CD8-positive, alpha-beta memory T cell (primary cell): ENCODE measurements around the gene PEAR1. TPM values are rescaled to one million over a fixed set of nuclear protein-coding genes. Genes with fewer than 3 reads are reported as not detected.

ENCODE experiments used
- CTCF ChIA-PET: fragments of 350-600 bp; sonication (Branson Sonifier 250); formaldehyde crosslinking; loops from one replicate; lab custom pipeline; 2021; ENCODE audit warnings: antibody characterized with exemption; lab: Charles Lee
- POLR2A ChIA-PET: fragments of 350-600 bp; sonication (Branson Sonifier 250); formaldehyde crosslinking; loops from one replicate; lab custom pipeline; 2021; ENCODE audit warnings: antibody characterized with exemption; lab: Charles Lee
- DNase-seq, 5 donors: peaks; one replicate each; pipeline versions ENCODE4 v3.0.0 to v3.0.0-alpha.2; 2020 to 2022; ENCODE audit warnings: mixed read lengths in 1 of 5
- H3K27ac ChIP-seq: one replicate; pipeline ENCODE4 v1.7.0; 2013; ENCODE audit warnings: low read depth, mild to moderate bottlenecking, low read length, moderate library complexity
- H3K27me3 ChIP-seq: 2 replicates; pipeline ENCODE4 v1.7.0; 2013; ENCODE audit warnings: low read length, mild to moderate bottlenecking; ENCODE audit not compliant: insufficient read depth, poor library complexity, severe bottlenecking
- H3K36me3 ChIP-seq: 2 replicates; pipeline ENCODE4 v1.7.0; 2013; ENCODE audit warnings: mild to moderate bottlenecking, low read length, moderate library complexity; ENCODE audit not compliant: insufficient read depth
- H3K4me1 ChIP-seq: 2 replicates; pipeline ENCODE4 v1.7.0; 2013; ENCODE audit warnings: mild to moderate bottlenecking, low read length, moderate library complexity; ENCODE audit not compliant: insufficient read depth
- H3K4me3 ChIP-seq: 2 replicates; pipeline ENCODE4 v1.7.0; 2013; ENCODE audit warnings: mild to moderate bottlenecking, low read length
- H3K9me3 ChIP-seq: 2 replicates; pipeline ENCODE4 v1.7.0; 2013; ENCODE audit warnings: mild to moderate bottlenecking, low read length
- H3K27ac Mint-ChIP-seq, 8 donors: one replicate each; pipeline ENCODE4 v1.8.0; 2020 to 2021; ENCODE audit warnings: mixed read lengths in 8 of 8, mild to moderate bottlenecking in 6 of 8, inconsistent platforms in 3 of 8, moderate library complexity in 3 of 8
- H3K27me3 Mint-ChIP-seq, 2 donors: one replicate each; pipeline ENCODE4 v1.8.0; 2020 to 2021; ENCODE audit warnings: mixed read lengths in 2 of 2, mild to moderate bottlenecking in 1 of 2, moderate library complexity in 1 of 2
- H3K36me3 Mint-ChIP-seq, 3 donors: one replicate each; pipeline ENCODE4 v1.8.0; 2020 to 2021; ENCODE audit warnings: mixed read lengths in 3 of 3, inconsistent platforms in 1 of 3, mild to moderate bottlenecking in 1 of 3
- H3K4me1 Mint-ChIP-seq, 3 donors: one replicate each; pipeline ENCODE4 v1.8.0; 2020 to 2021; ENCODE audit warnings: mixed read lengths in 3 of 3, inconsistent platforms in 1 of 3, mild to moderate bottlenecking in 1 of 3
- H3K4me3 Mint-ChIP-seq, 7 donors: one replicate each; pipeline ENCODE4 v1.8.0; 2020 to 2021; ENCODE audit warnings: mixed read lengths in 7 of 7, mild to moderate bottlenecking in 6 of 7, moderate library complexity in 4 of 7, inconsistent platforms in 2 of 7
- H3K9me3 Mint-ChIP-seq, 5 donors: one replicate each; pipeline ENCODE4 v1.8.0; 2020 to 2022; ENCODE audit warnings: mixed read lengths in 5 of 5, mild to moderate bottlenecking in 3 of 5, moderate library complexity in 2 of 5, inconsistent platforms in 1 of 5
- polyA plus RNA-seq: library from polyadenylated mRNA; unstranded; fragments of 300-500 nt; fragmentation: Illumina TruSeq; gene quantifications from one replicate; pipeline ENCODE4 v1.2.3, GENCODE V29; 2021
- total RNA-seq, 2 experiments: library from RNA; stranded (reverse); gene quantifications; one replicate each; pipeline ENCODE4 v1.2.3, GENCODE V29; 2021

The PEAR1 gene
- total and polyA plus RNA-seq, 3 experiments from 2014 or later, result not detected

DNA sequence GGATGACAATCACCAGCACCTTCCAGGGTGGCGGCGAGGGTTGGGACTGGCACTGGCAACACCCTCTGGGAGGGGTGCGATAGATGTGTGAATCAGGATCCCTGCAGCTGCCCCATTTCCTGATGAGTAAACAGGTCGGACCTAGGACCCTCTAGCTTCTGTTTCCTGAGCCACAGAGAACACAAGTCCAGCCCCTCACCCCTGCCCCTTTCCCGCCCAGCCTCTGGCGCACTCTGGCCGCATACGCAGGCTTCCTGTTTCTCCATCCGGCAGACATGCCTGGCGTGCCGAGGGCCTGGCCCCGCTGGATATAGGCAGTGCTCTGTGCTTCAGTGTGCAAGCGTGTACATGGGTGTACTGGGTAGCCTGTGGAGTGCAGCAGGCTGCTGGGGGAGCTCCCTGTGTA lies 4.6 kb downstream of the PEAR1 start:
- Histone ChIP-seq H3K27ac (no peak overlapping the region), H3K4me1 (peaks cover 7% of the 10 kb centered on the region), H3K36me3 (no peaks in the 10 kb centered on the region), H3K27me3 (peaks cover 2% of the 10 kb centered on the region), H3K4me3 (no peak overlapping the region), H3K9me3 (no peaks in the 10 kb centered on the region)
- POLR2A ChIA-PET, result no interaction called here
- CTCF ChIA-PET, result interaction anchor here (0.7 kb wide), 1 partner anchor 30 kb away, joined by 3 read pairs; no protein-coding TSS in a partner anchor
- Mint-ChIP-seq H3K4me1 (peaks cover 0 to 12% (median 3%) of the 10 kb centered on the region in 3 donors), H3K27me3 (peaks cover 33 to 62% of the 10 kb centered on the region in 2 donors), H3K9me3 (no peaks in the 10 kb centered on the region), H3K27ac (no peak overlapping the region), H3K4me3 (no peak overlapping the region), H3K36me3 (peaks cover 0 to 3% (median 2%) of the 10 kb centered on the region in 3 donors)
- DNase-seq, result no peak

DNA sequence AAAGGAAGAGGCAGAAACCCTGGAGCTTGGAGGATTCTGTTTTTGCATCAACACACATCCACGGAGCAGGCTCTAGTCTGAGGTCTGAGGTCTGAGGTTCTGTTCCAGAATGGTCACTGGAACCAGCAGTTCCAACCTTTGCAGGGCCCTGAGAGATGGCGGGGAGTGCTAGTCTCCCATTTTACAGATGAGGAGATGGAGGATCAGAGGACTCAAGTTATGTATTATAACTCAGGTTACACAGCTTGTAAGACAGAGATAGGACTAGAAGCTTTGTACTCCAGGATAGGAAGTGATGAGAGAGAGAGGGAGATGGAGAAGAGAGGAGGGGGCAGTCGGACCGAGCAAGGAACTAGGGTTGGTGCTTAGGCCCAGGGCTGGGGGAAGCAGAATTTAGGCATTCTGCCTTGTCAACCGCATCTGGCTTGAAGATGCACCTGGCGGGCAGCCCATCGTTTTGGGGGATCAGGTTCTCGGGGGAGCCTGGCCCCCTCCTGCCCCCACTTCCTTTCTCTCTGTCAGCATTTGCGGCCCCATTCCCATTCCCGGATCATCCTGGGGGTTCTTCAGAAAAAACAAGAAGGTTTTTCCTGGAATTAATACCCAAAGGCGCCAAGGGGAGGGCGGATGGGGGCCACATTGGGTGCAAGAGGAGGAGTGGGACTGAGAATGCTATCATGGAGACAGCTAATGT lies 5.6 kb downstream of the PEAR1 start:
- Histone ChIP-seq H3K27me3 (no peaks in the 10 kb centered on the region), H3K4me1 (peaks cover 5% of the 10 kb centered on the region), H3K9me3 (no peaks in the 10 kb centered on the region), H3K36me3 (no peaks in the 10 kb centered on the region), H3K27ac (no peak overlapping the region), H3K4me3 (no peak overlapping the region)
- H3K4me3 Mint-ChIP-seq, result no peak overlapping the region
- peaks cover 28 to 60% of the 10 kb centered on the region in 2 donors for H3K27me3 Mint-ChIP-seq
- H3K9me3 Mint-ChIP-seq, result no peaks in the 10 kb centered on the region
- H3K4me1 Mint-ChIP-seq, result peaks cover 0 to 7% (median 0%) of the 10 kb centered on the region in 3 donors
- no peak overlapping the region for H3K27ac Mint-ChIP-seq
- CTCF ChIA-PET, result interaction anchor here (1.3 kb wide), 1 partner anchor 209 kb away, joined by 3 read pairs; no protein-coding TSS in a partner anchor
- H3K36me3 Mint-ChIP-seq, result peaks cover 0 to 3% (median 2%) of the 10 kb centered on the region in 3 donors
- DNase-seq, result no peak
- POLR2A ChIA-PET, result no interaction called here

DNA sequence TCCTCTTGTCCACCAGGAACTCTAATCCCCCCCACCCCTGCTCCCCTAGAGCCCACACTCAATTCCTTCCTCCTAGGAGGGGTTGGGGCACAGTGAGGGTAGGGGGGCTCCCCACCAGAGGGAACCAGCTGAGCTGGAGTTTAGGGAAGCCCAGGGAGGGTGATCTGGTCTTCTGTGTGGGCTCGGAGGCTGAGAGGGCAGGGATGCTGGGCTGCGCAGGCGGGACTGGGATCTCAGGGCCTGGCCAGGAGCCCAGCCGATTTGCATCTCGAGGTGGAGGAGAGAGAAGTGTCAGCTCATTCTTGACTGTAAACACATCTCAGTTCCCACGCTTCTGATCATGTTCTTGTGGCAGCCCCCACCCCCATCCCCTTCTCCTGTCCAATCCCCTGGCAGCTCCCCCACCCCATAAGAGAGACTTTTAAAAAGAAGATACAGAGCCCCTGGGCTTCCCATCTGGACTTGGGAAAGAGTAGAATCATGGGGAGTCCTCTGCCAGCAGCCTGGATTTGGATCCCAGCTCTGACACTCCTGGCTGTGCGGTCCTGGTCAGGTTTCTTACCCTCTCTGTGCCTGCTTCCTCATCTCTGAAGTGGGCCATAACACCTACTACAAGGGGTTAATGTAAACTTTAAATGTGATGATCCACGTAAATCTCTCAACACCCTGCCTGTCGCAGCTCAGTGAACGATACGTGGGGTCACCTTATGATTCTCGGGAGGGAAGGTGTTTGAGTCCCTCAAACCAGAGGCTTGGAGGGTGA lies 6.6 kb downstream of the PEAR1 start:
- Histone ChIP-seq H3K27me3 (no peaks in the 10 kb centered on the region), H3K36me3 (no peaks in the 10 kb centered on the region), H3K4me3 (no peak overlapping the region), H3K27ac (no peak overlapping the region), H3K4me1 (peaks cover 5% of the 10 kb centered on the region), H3K9me3 (no peaks in the 10 kb centered on the region)
- peaks cover 0 to 3% (median 2%) of the 10 kb centered on the region in 3 donors for H3K36me3 Mint-ChIP-seq
- DNase-seq, result no peak
- no peak overlapping the region for H3K4me3 Mint-ChIP-seq
- H3K9me3 Mint-ChIP-seq, result no peaks in the 10 kb centered on the region
- peaks cover 0 to 6% (median 0%) of the 10 kb centered on the region in 3 donors for H3K4me1 Mint-ChIP-seq
- peaks cover 23 to 50% of the 10 kb centered on the region in 2 donors for H3K27me3 Mint-ChIP-seq
- H3K27ac Mint-ChIP-seq, result no peak overlapping the region
- CTCF ChIA-PET, result interaction anchor here (1.3 kb wide), 1 partner anchor 210 kb away, joined by 3 read pairs; no protein-coding TSS in a partner anchor
- POLR2A ChIA-PET, result no interaction called here

DNA sequence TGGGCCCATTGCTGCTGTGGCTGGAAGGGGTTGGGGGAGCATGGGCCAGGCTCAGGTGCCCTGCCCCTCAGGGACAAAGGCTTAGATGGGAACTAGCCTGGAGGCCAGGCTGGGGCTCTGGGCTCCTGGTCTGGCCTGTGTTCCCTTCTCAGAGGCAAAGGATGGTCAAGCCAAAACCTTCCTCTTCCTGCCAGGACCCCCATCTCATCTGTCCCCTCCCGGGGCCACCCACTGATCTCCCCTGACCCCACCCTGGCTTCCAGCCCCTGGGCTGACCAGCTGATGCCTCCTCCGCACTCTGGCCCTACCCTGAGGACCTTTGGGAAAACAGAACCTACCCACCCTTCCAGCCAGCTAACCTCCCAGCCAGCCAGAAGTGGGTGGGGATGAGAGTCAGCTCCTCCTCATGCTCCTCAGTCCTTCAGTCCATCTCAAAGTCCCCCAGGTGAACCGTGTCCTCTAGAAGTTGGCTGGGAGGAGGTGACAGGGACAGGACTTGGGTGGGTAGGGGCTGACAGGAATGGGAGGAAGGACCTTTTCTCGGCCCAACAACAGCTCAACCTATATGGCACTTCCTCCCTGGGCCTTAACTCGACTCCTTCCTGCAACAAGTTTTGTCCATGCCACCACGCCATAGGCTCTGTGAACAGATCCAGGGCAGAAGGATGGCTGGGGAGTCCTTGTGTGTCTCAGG lies 7.5 kb downstream of the PEAR1 start:
- H3K27ac ChIP-seq, result no peak overlapping the region
- Mint-ChIP-seq H3K9me3 (no peaks in the 10 kb centered on the region), H3K27me3 (peaks cover 22 to 48% of the 10 kb centered on the region in 2 donors), H3K36me3 (peaks cover 0 to 2% (median 0%) of the 10 kb centered on the region in 3 donors), H3K27ac (no peak overlapping the region), H3K4me1 (peaks cover 0 to 6% (median 0%) of the 10 kb centered on the region in 3 donors), H3K4me3 (no peak overlapping the region)
- H3K27me3 ChIP-seq, result no peaks in the 10 kb centered on the region
- DNase-seq, result no peak
- no peaks in the 10 kb centered on the region for H3K36me3 ChIP-seq
- CTCF ChIA-PET, result interaction anchor here (0.8 kb wide), 1 partner anchor 9 kb away, joined by 3 read pairs; no protein-coding TSS in a partner anchor
- POLR2A ChIA-PET, result no interaction called here
- no peaks in the 10 kb centered on the region for H3K9me3 ChIP-seq
- no peak overlapping the region for H3K4me3 ChIP-seq
- H3K4me1 ChIP-seq, result peaks cover 5% of the 10 kb centered on the region

DNA sequence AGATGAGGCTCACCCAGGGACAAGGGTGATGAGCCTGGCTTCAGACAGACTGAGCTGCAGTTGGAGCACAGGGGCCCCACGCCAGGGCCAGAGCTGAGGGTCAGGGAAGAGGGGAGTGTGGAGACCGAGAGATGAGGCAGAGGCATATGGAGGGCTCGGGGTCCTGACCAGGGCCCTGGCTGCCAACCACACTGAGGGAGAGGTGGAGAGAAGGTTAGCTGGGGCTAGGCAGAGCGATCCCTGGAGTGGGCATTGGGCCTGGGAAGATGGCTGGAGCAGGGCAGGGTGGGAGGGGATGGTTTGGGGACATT lies 8.0 kb downstream of the PEAR1 start:
- H3K36me3 Mint-ChIP-seq, result peaks cover 0 to 2% (median 0%) of the 10 kb centered on the region in 3 donors
- H3K27ac Mint-ChIP-seq, result no peak overlapping the region
- ChIA-PET POLR2A (no interaction called here), CTCF (interaction anchor here (0.8 kb wide), 1 partner anchor 9 kb away, joined by 3 read pairs; no protein-coding TSS in a partner anchor)
- Histone ChIP-seq H3K27ac (no peak overlapping the region), H3K4me1 (peaks cover 5% of the 10 kb centered on the region), H3K9me3 (no peaks in the 10 kb centered on the region), H3K36me3 (no peaks in the 10 kb centered on the region), H3K4me3 (no peak overlapping the region), H3K27me3 (no peaks in the 10 kb centered on the region)
- no peak for DNase-seq
- peaks cover 0 to 6% (median 0%) of the 10 kb centered on the region in 3 donors for H3K4me1 Mint-ChIP-seq
- H3K4me3 Mint-ChIP-seq, result no peak overlapping the region
- peaks cover 21 to 47% of the 10 kb centered on the region in 2 donors for H3K27me3 Mint-ChIP-seq
- no peaks in the 10 kb centered on the region for H3K9me3 Mint-ChIP-seq

DNA sequence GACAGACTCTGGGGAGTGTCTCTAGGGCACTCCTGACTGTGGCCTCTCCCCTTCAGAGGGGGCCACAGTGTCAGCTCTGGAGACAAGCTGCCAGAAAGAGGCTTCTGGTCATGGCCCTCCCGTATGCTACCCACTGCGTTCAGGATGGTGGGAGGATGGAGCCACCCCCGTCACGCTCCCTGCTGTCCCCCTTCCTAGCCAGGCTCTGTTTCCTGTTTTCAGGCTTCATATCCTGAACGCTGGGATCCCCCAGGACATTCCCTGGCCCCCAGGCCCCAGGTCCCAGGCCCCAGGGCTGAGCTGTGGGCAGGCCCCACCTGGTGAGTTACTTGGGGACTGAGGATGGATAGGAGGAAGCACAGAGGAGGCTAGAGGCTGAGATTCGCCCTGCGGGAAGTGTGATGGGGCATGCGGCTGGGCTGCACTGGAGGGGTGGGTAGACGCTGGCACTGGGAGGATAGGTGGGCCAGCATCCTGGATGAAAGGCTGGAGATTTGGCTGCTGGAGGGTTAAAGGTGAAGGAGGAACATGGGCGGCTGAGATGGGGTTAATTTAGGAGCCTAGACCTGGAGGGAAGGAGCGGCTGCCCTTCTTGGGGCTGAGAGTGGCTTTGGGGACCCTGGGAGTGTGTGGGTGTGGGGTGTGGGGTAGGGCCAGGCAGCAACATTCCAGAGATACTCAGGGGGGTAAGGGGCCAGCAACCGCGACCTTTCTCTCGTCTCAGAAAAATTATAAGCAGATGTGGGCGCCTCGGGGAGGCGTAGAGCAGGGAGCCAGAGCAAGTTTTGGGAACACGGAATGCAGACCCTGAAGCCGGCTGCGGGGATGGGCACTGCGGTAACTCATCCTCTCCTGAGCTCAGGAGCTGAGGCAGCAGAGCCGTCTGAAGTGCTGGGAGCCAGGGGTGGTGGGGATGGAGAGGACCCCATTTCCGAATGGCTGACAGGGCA lies 8.7 kb downstream of the PEAR1 start:
- H3K27ac Mint-ChIP-seq, result peak overlapping the region in 1 of 8 donors; percentile 28
- H3K9me3 ChIP-seq, result no peaks in the 10 kb centered on the region
- no peaks in the 10 kb centered on the region for H3K9me3 Mint-ChIP-seq
- H3K36me3 ChIP-seq, result no peaks in the 10 kb centered on the region
- ChIA-PET CTCF (no interaction called here), POLR2A (no interaction called here)
- H3K27me3 ChIP-seq, result no peaks in the 10 kb centered on the region
- H3K27me3 Mint-ChIP-seq, result peaks cover 23 to 48% of the 10 kb centered on the region in 2 donors
- peaks cover 0 to 2% (median 0%) of the 10 kb centered on the region in 3 donors for H3K36me3 Mint-ChIP-seq
- no peak overlapping the region for H3K4me3 ChIP-seq
- no peak overlapping the region for H3K4me3 Mint-ChIP-seq
- no peak overlapping the region for H3K27ac ChIP-seq
- no peak for DNase-seq
- peaks cover 0 to 6% (median 0%) of the 10 kb centered on the region in 3 donors for H3K4me1 Mint-ChIP-seq
- peaks cover 5% of the 10 kb centered on the region for H3K4me1 ChIP-seq

DNA sequence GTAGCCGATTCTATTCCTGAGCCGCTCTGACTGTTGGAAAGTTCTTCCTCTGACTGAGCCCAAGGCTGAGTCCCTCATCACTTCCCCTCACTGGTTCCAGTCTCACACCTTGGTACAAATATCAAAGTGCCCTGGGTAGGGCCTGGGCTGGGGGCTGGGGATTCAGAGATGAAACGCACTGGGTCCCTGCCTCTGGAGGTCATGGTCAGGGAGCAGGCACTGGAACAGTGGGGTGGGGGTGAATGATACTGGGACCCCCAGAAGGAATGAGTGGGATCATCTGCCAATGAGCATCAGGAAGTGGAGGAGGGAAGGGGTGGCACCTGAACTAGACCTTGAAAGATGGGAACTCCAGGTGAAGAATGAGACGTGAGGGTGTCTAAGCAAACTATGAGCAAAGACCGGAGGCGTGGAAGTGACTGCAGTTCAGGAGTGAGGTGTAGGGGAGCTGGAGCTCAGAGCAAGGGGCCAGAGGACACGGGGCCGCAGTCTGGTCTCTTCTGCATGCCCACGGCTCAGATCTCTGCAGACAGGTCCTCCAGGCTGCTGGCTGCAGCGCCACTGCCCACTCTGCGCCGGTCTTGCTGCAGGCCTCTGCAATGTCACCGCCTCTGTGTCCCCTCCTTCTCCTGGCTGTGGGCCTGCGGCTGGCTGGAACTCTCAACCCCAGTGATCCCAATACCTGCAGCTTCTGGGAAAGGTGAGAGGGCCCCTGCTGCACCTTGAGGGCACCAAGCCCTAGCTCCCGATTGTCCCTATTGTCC lies 10.0 kb downstream of the PEAR1 start:
- Histone ChIP-seq H3K4me1 (peaks cover under 1% of the 10 kb centered on the region), H3K9me3 (no peaks in the 10 kb centered on the region), H3K4me3 (no peak overlapping the region), H3K27me3 (no peaks in the 10 kb centered on the region), H3K36me3 (no peaks in the 10 kb centered on the region), H3K27ac (no peak overlapping the region)
- Mint-ChIP-seq H3K9me3 (no peaks in the 10 kb centered on the region), H3K27ac (no peak overlapping the region), H3K4me3 (no peak overlapping the region), H3K27me3 (peaks cover 17 to 41% of the 10 kb centered on the region in 2 donors), H3K36me3 (peaks cover 0 to 2% (median 0%) of the 10 kb centered on the region in 3 donors), H3K4me1 (peaks cover 0 to 2% (median 0%) of the 10 kb centered on the region in 3 donors)
- ChIA-PET CTCF (no interaction called here), POLR2A (no interaction called here)
- no peak for DNase-seq
